ENCODE measurements around the gene TNFRSF14.

DNA sequence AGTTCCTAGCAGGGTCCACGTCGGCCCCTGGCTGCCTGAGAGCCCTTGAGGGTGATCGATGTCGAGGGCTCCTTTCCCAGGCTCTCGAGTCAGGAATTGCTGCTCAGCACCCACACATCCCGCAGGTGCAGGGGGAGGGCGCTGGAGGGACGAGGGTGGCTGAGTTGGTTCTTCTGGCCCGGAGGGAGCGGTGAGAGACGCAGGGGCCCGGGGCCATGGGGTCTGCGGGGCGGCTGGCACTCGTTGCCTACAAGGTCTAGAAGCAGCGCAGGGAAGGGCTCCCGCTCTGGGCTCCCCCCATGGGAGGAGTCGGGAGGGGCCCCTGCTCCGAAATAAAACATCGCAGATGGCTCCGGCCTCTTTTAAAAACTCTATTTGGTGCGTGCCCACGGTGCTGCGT is 48.0 kb upstream of the TNFRSF14 start:
- TF ChIP-seq POLR2A (IDR thresholded peaks at IDR 0.05; ENCODE audit: low read length), result no peak
- no peak for TF ChIP-seq SREBF2 (IDR thresholded peaks at IDR 0.05)
- TF ChIP-seq, protein P1, sequence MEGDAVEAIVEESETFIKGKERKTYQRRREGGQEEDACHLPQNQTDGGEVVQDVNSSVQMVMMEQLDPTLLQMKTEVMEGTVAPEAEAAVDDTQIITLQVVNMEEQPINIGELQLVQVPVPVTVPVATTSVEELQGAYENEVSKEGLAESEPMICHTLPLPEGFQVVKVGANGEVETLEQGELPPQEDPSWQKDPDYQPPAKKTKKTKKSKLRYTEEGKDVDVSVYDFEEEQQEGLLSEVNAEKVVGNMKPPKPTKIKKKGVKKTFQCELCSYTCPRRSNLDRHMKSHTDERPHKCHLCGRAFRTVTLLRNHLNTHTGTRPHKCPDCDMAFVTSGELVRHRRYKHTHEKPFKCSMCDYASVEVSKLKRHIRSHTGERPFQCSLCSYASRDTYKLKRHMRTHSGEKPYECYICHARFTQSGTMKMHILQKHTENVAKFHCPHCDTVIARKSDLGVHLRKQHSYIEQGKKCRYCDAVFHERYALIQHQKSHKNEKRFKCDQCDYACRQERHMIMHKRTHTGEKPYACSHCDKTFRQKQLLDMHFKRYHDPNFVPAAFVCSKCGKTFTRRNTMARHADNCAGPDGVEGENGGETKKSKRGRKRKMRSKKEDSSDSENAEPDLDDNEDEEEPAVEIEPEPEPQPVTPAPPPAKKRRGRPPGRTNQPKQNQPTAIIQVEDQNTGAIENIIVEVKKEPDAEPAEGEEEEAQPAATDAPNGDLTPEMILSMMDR (IDR thresholded peaks at IDR 0.05), result no peak
- TF ChIP-seq SMC3 (IDR thresholded peaks at IDR 0.05), result no peak
- TF ChIP-seq ZSCAN20 (CRISPR knock-in tag; IDR thresholded peaks at IDR 0.05), result no peak
- no peak for TF ChIP-seq HDAC2 (IDR thresholded peaks at IDR 0.05)
- TF ChIP-seq TFCP2L1 (CRISPR knock-in tag; IDR thresholded peaks at IDR 0.05), result no peak

Measured in A549 (cell line).